ENCODE measurements around the gene FCAR. TPM values are rescaled to one million over a fixed set of nuclear protein-coding genes. Genes with fewer than 3 reads are reported as not detected.
"Not testable (repeated sequence)": the region's sequence is repeated elsewhere in the genome, so short reads cannot be mapped to it uniquely, and the experiment has no call there.

FCAR gene
- total and polyA plus RNA-seq, 2 donors (not counting 1 experiment from before 2014, with no cell fraction given) = 1.9 TPM; not detected in 1

- H3K27me3 ChIP-seq (replicated peaks in 1 of 4; ENCODE audit: control extremely low read depth in 1 of 4, control insufficient read depth in 3 of 4, insufficient read depth in 4 of 4, low read length in 3 of 4); H3K4me1 ChIP-seq (ENCODE audit: control insufficient read depth in 2 of 2, insufficient read depth in 2 of 2, low read length in 2 of 2); intact Hi-C loops (cut with micrococcal nuclease); DNase-seq; H3K27ac ChIP-seq (ENCODE audit: low read length in 2 of 2); H2AFZ ChIP-seq (ENCODE audit: insufficient read depth, low read depth, low read length, poor library complexity, severe bottlenecking); POLR2A ChIA-PET; H3K9me3 ChIP-seq (ENCODE audit: control extremely low read depth in 1 of 3, control insufficient read depth in 2 of 3, insufficient read depth in 1 of 3, low read length in 2 of 3); CTCF ChIA-PET; H3K9ac ChIP-seq (ENCODE audit: low read length); ATAC-seq (ENCODE audit: low read depth); H3K9me3 Mint-ChIP-seq (ENCODE audit: insufficient read depth); H4K20me1 ChIP-seq (ENCODE audit: control insufficient read depth, insufficient read depth, low read length, poor library complexity, severe bottlenecking); H3K4me1 Mint-ChIP-seq; H3K27ac Mint-ChIP-seq; H3K36me3 ChIP-seq (replicated peaks in 1 of 2; ENCODE audit: control extremely low read depth in 1 of 2, control insufficient read depth in 1 of 2, extremely low read depth in 1 of 2, insufficient read depth in 2 of 2, low read length in 1 of 2); H3K4me2 ChIP-seq (replicated peaks; ENCODE audit: low read depth, low read length, poor library complexity, severe bottlenecking); H3K79me2 ChIP-seq (ENCODE audit: control insufficient read depth, insufficient read depth, low read length); H3K4me3 ChIP-seq (ENCODE audit: control extremely low read depth in 1 of 5, extremely low read depth in 1 of 5, insufficient read depth in 1 of 5, low read depth in 2 of 5, low read length in 4 of 5); H3K4me3 Mint-ChIP-seq: not testable (repeated sequence)
- WGBS (ENCODE audit: insufficient coverage) = 93% methylated on average over 2 of the region's 8 CpGs
- peaks cover 13% of the 10 kb centered on the region for H3K27me3 Mint-ChIP-seq
Measured at GRCh38 chr19:54843171-54843570, 30.9 kb upstream of the FCAR start.

- H3K36me3 ChIP-seq (replicated peaks in 1 of 2; ENCODE audit: control extremely low read depth in 1 of 2, control insufficient read depth in 1 of 2, extremely low read depth in 1 of 2, insufficient read depth in 2 of 2, low read length in 1 of 2); H3K9me3 ChIP-seq (ENCODE audit: control extremely low read depth in 1 of 3, control insufficient read depth in 2 of 3, insufficient read depth in 1 of 3, low read length in 2 of 3); H3K9ac ChIP-seq (ENCODE audit: low read length); intact Hi-C loops (cut with micrococcal nuclease); ATAC-seq (ENCODE audit: low read depth); H3K27me3 ChIP-seq (replicated peaks in 1 of 4; ENCODE audit: control extremely low read depth in 1 of 4, control insufficient read depth in 3 of 4, insufficient read depth in 4 of 4, low read length in 3 of 4); H3K4me3 Mint-ChIP-seq; CTCF ChIA-PET; H2AFZ ChIP-seq (ENCODE audit: insufficient read depth, low read depth, low read length, poor library complexity, severe bottlenecking); H3K4me2 ChIP-seq (replicated peaks; ENCODE audit: low read depth, low read length, poor library complexity, severe bottlenecking); H4K20me1 ChIP-seq (ENCODE audit: control insufficient read depth, insufficient read depth, low read length, poor library complexity, severe bottlenecking); DNase-seq; H3K79me2 ChIP-seq (ENCODE audit: control insufficient read depth, insufficient read depth, low read length); H3K27ac ChIP-seq (ENCODE audit: low read length in 2 of 2); H3K4me1 ChIP-seq (ENCODE audit: control insufficient read depth in 2 of 2, insufficient read depth in 2 of 2, low read length in 2 of 2); H3K4me3 ChIP-seq (ENCODE audit: control extremely low read depth in 1 of 5, extremely low read depth in 1 of 5, insufficient read depth in 1 of 5, low read depth in 2 of 5, low read length in 4 of 5); POLR2A ChIA-PET; H3K9me3 Mint-ChIP-seq (ENCODE audit: insufficient read depth); H3K4me1 Mint-ChIP-seq; H3K27ac Mint-ChIP-seq: not testable (repeated sequence)
- WGBS (ENCODE audit: insufficient coverage) = 84% methylated on average over 11 of the region's 16 CpGs
- peaks cover 29% of the 10 kb centered on the region for H3K27me3 Mint-ChIP-seq
Measured at GRCh38 chr19:54850061-54850640, 23.9 kb upstream of the FCAR start, which contains the start of gene KIR3DL2. Gene KIR3DL2, plus strand, starts transcription at chr19:54850443. Its CDS starts 33 bp downstream, at chr19:54850476.
